ENCODE results near the gene KAZN. TPM values are rescaled to one million over a fixed set of nuclear protein-coding genes. Genes with fewer than 3 reads are reported as not detected.

The KAZN gene
- polyA plus RNA-seq, 1 of the 3 experiments (the other 2 are of a cell fraction), result 6.8 TPM

DNA sequence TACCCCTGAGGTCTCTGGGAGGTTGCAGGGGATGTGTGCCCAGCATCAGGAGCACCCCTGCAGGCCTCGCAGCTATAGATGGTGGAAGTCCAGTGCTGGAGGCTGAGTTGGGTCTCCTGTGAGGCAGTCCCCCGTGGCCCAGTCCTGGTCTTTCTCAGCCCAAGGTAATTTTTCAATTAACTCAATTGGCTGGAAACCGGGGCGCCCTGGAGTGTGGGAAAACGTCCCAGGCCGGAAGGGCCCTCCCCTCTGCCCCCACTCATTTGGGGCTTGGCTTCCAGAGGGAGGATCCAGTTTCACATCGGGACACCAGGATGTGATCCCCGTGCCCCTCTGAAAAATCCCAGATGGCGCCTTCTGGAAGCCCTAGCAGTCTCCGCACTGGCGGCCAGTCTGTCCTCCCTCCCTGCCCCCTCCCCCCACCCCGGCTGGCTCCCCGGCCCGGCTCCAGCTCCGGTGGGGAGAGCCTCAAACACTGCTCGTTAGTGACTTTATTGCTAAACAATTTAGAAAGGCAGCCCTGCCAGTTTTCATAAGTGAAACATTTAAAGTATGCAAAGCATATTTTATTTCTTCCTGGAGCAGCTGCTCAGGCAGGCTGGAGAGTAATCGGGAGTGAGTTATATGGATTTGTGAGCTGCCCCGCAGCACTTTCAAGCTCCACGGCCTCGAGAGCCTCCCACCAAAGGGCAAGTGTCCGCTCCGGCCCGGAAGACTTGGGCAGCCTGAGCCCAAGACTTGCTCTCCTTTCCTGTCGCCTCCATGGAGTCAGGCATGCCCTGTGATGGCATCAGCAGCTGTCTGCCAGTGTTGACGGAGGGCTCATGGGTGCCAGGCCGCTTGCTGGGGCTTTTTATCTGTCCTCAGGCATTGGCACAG, 346.9 kb downstream of the KAZN start (continued):
- TF ChIP-seq, protein P1, sequence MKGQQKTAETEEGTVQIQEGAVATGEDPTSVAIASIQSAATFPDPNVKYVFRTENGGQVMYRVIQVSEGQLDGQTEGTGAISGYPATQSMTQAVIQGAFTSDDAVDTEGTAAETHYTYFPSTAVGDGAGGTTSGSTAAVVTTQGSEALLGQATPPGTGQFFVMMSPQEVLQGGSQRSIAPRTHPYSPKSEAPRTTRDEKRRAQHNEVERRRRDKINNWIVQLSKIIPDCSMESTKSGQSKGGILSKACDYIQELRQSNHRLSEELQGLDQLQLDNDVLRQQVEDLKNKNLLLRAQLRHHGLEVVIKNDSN (IDR thresholded peaks at IDR 0.05; ENCODE audit: borderline replicate concordance, low read depth), result no peak
- TF ChIP-seq EZH2phosphoT487 (IDR thresholded peaks at IDR 0.05; ENCODE audit: borderline replicate concordance, low read depth) (no peak), FOXM1 (IDR thresholded peaks at IDR 0.05; ENCODE audit: low read depth) (0 out of 2 replicates have a peak, but pooled peaks have one; percentile 23), EP300 (IDR thresholded peaks at IDR 0.05; ENCODE audit: borderline replicate concordance in 1 of 2, low read depth in 1 of 2, low read length in 1 of 2) (peak; percentile 73 to 86), FOXJ3 (CRISPR knock-in tag; IDR thresholded peaks at IDR 0.05) (no peak)
- TF ChIP-seq, protein P2, sequence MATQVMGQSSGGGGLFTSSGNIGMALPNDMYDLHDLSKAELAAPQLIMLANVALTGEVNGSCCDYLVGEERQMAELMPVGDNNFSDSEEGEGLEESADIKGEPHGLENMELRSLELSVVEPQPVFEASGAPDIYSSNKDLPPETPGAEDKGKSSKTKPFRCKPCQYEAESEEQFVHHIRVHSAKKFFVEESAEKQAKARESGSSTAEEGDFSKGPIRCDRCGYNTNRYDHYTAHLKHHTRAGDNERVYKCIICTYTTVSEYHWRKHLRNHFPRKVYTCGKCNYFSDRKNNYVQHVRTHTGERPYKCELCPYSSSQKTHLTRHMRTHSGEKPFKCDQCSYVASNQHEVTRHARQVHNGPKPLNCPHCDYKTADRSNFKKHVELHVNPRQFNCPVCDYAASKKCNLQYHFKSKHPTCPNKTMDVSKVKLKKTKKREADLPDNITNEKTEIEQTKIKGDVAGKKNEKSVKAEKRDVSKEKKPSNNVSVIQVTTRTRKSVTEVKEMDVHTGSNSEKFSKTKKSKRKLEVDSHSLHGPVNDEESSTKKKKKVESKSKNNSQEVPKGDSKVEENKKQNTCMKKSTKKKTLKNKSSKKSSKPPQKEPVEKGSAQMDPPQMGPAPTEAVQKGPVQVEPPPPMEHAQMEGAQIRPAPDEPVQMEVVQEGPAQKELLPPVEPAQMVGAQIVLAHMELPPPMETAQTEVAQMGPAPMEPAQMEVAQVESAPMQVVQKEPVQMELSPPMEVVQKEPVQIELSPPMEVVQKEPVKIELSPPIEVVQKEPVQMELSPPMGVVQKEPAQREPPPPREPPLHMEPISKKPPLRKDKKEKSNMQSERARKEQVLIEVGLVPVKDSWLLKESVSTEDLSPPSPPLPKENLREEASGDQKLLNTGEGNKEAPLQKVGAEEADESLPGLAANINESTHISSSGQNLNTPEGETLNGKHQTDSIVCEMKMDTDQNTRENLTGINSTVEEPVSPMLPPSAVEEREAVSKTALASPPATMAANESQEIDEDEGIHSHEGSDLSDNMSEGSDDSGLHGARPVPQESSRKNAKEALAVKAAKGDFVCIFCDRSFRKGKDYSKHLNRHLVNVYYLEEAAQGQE (IDR thresholded peaks at IDR 0.05; ENCODE audit: low read depth, low read length), result no peak
- TF ChIP-seq, protein P3, sequence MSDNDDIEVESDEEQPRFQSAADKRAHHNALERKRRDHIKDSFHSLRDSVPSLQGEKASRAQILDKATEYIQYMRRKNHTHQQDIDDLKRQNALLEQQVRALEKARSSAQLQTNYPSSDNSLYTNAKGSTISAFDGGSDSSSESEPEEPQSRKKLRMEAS (IDR thresholded peaks at IDR 0.05; ENCODE audit: low read depth), result no peak; the same call in none of the 2 replicates

DNA sequence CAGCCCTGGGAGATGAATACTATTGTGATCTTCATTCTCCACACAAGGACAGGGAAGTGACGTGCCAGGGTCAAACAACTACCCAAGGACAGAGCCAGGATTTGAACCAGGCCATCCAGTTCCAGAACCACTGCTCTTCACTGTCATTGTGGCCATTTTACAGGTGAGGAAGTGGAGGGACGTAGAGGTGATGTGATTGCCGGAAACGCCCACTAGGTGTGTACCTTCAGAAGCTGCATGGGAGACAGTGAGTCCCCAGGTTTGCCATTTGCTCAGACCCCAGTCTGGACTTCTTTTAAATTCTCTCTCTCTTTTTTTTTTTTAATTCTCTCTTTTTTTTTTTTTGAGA, 347.5 kb downstream of the KAZN start:
- H3K4me1 ChIP-seq (ENCODE audit: control insufficient read depth in 1 of 2, insufficient read depth in 2 of 2, low read depth in 1 of 2, low read length in 1 of 2), result peaks cover 41 to 53% of the 10 kb centered on the region in 2 experiments
- no peaks in the 10 kb centered on the region for H3K36me3 ChIP-seq (replicated peaks in 1 of 2; ENCODE audit: control insufficient read depth in 1 of 2, insufficient read depth in 2 of 2, low read length in 1 of 2)
- no peaks in the 10 kb centered on the region for H3K27me3 ChIP-seq (ENCODE audit: insufficient read depth)
- H3K79me2 ChIP-seq (ENCODE audit: insufficient read depth), result peaks cover 68% of the 10 kb centered on the region
- DNase-seq, result no peak
- H3K27ac ChIP-seq (ENCODE audit: low read depth in 2 of 2, low read length in 1 of 2), result peak overlapping the region; percentile 96
- no peaks in the 10 kb centered on the region for H4K20me1 ChIP-seq (ENCODE audit: insufficient read depth)
- peak overlapping the region; percentile 79 for H3K9ac ChIP-seq
- H3F3A ChIP-seq (replicated peaks; ENCODE audit: insufficient read depth), result peaks cover 40% of the 10 kb centered on the region
- ChIA-PET POLR2A (no interaction called here), CTCF (interaction anchor here (0.8 to 2.7 kb wide), 5 partner anchors 14 to 101 kb away, joined by 3 to 12 read pairs (median 3); no protein-coding TSS in a partner anchor)
- H3K9me2 ChIP-seq, result no peaks in the 10 kb centered on the region
- WGBS (ENCODE audit: low lambda C conversion rate), result 74% methylated on average over 4 of the region's 4 CpGs
- peak overlapping the region; percentile 46 to 56; a peak in 3 of 4 replicates for H3K4me3 ChIP-seq (ENCODE audit: low read depth in 2 of 2, low read length in 1 of 2)
- peak overlapping the region; percentile 92; the same call in 1 of the 2 replicates for H2AFZ ChIP-seq (ENCODE audit: low read depth)
- H3K4me2 ChIP-seq, result peak overlapping the region; percentile 85
- H3K9me3 ChIP-seq, result no peaks in the 10 kb centered on the region
- no peak for TF ChIP-seq GABPA (IDR thresholded peaks at IDR 0.05; ENCODE audit: low read depth)
- TF ChIP-seq, protein P4, sequence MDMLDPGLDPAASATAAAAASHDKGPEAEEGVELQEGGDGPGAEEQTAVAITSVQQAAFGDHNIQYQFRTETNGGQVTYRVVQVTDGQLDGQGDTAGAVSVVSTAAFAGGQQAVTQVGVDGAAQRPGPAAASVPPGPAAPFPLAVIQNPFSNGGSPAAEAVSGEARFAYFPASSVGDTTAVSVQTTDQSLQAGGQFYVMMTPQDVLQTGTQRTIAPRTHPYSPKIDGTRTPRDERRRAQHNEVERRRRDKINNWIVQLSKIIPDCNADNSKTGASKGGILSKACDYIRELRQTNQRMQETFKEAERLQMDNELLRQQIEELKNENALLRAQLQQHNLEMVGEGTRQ (IDR thresholded peaks at IDR 0.05; ENCODE audit: borderline replicate concordance, low read depth, low read length), result no peak
- TF ChIP-seq SMC3 (IDR thresholded peaks at IDR 0.05; ENCODE audit: low read depth, low read length), result no peak
- no peak for TF ChIP-seq TEAD4 (IDR thresholded peaks at IDR 0.05; ENCODE audit: borderline replicate concordance, insufficient read depth)
- no peak for TF ChIP-seq MEF2A (IDR thresholded peaks at IDR 0.05; ENCODE audit: borderline replicate concordance, low read depth)
- TF ChIP-seq RFX5 (IDR thresholded peaks at IDR 0.05; ENCODE audit: low read length), result no peak
- TF ChIP-seq, protein P5, sequence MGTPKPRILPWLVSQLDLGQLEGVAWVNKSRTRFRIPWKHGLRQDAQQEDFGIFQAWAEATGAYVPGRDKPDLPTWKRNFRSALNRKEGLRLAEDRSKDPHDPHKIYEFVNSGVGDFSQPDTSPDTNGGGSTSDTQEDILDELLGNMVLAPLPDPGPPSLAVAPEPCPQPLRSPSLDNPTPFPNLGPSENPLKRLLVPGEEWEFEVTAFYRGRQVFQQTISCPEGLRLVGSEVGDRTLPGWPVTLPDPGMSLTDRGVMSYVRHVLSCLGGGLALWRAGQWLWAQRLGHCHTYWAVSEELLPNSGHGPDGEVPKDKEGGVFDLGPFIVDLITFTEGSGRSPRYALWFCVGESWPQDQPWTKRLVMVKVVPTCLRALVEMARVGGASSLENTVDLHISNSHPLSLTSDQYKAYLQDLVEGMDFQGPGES (IDR thresholded peaks at IDR 0.05; ENCODE audit: low read depth, low read length), result no peak
- TF ChIP-seq FOSL2 (IDR thresholded peaks at IDR 0.05; ENCODE audit: borderline replicate concordance, low read depth), result no peak
- no peak for TF ChIP-seq ELF1 (IDR thresholded peaks at IDR 0.05)
- TF ChIP-seq CHD2 (IDR thresholded peaks at IDR 0.05; ENCODE audit: low read length, partially characterized antibody), result no peak
- TF ChIP-seq EZH2phosphoT487 (IDR thresholded peaks at IDR 0.05; ENCODE audit: borderline replicate concordance, low read depth), result no peak
- TF ChIP-seq RAD21 (IDR thresholded peaks at IDR 0.05; ENCODE audit: low read length), result no peak
- TF ChIP-seq FOXM1 (IDR thresholded peaks at IDR 0.05; ENCODE audit: low read depth), result no peak
- TF ChIP-seq, protein P1 (IDR thresholded peaks at IDR 0.05; ENCODE audit: borderline replicate concordance, low read depth), result no peak
- TF ChIP-seq TAF1 (IDR thresholded peaks at IDR 0.05; ENCODE audit: borderline replicate concordance, low read depth, low read length), result no peak
